Hindlimb muscle (tissue), 1 donor: ENCODE data around the gene ACADVL. TPM values are rescaled to one million over a fixed set of nuclear protein-coding genes. Genes with fewer than 3 reads are reported as not detected.

Experiments used
- DNase-seq: peaks from one replicate; pipeline ENCODE4 v3.0.0-alpha.2; 2013
- polyA plus RNA-seq: library from polyadenylated mRNA; unstranded; fragments of 120-200 nt; gene quantifications from one replicate; pipeline ENCODE4 v1.2.1, GENCODE V29; 2013; ENCODE audit not compliant: insufficient read length

Gene ACADVL
- polyA plus RNA-seq, 1 donor, result 260 TPM

GRCh38 chr17:7191571-7192270 lies 28.0 kb upstream of the ACADVL start:
- peak; percentile 41 for DNase-seq

- no peak for DNase-seq
These were observed 27.3 kb upstream of the ACADVL start for GRCh38 chr17:7192271-7192937.

GRCh38 chr17:7195971-7196370 lies 23.8 kb upstream of the ACADVL start:
- DNase-seq, result no peak

GRCh38 chr17:7196651-7197401 lies 22.9 kb upstream of the ACADVL start:
- DNase-seq, result no peak

GRCh38 chr17:7203391-7203790 lies 16.3 kb upstream of the ACADVL start:
- DNase-seq, result no peak

GRCh38 chr17:7204336-7204735 lies 15.4 kb upstream of the ACADVL start:
- DNase-seq, result no peak

- DNase-seq, result peak; percentile 88
These were observed 14.8 kb upstream of the ACADVL start for GRCh38 chr17:7204828-7205461.

GRCh38 chr17:7205561-7205960 lies 14.2 kb upstream of the ACADVL start:
- DNase-seq, result no peak

GRCh38 chr17:7207120-7208001 lies 12.4 kb upstream of the ACADVL start:
- DNase-seq, result no peak

GRCh38 chr17:7208027-7208571 lies 11.6 kb upstream of the ACADVL start:
- no peak for DNase-seq

GRCh38 chr17:7208754-7209460 lies 10.8 kb upstream of the ACADVL start:
- DNase-seq, result no peak

- DNase-seq, result no peak
These were observed 8.1 kb upstream of the ACADVL start for GRCh38 chr17:7211491-7212273.

GRCh38 chr17:7213895-7214299 lies 5.8 kb upstream of the ACADVL start:
- DNase-seq, result peak; percentile 88

GRCh38 chr17:7214300-7215135 lies 5.2 kb upstream of the ACADVL start:
- peak; percentile 98 for DNase-seq

GRCh38 chr17:7215136-7215638 lies 4.6 kb upstream of the ACADVL start:
- DNase-seq, result no peak

- DNase-seq, result no peak
These were observed 4.0 kb upstream of the ACADVL start for GRCh38 chr17:7215652-7216180.

GRCh38 chr17:7216242-7217112 lies 3.3 kb upstream of the ACADVL start:
- no peak for DNase-seq
